ENCODE data around the gene APOO.

APOO gene

DNA sequence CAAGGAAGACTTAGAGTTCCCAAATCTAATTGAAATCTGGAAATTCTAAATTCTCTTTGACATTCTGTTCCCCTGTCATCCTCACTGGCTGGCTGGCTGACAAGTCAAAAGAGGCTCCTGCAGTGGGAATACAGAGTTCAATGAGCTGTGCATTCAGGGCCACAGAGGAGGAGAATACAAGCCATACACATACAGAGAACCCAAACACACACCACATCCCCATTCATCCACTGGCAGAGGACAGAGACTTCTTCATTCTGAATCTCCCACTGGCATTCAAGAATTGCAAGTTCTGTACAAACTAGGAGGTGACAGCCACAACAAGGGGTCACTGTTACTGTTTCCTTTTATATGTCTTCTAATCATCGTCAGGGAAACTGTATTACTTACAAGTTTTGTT lies 75.0 kb downstream of the APOO start:
- no peak overlapping the region for H3K4me3 ChIP-seq (ENCODE audit: low read depth, low read length)
- no peak for DNase-seq (ENCODE audit: low read depth)
- TF ChIP-seq, protein P1, sequence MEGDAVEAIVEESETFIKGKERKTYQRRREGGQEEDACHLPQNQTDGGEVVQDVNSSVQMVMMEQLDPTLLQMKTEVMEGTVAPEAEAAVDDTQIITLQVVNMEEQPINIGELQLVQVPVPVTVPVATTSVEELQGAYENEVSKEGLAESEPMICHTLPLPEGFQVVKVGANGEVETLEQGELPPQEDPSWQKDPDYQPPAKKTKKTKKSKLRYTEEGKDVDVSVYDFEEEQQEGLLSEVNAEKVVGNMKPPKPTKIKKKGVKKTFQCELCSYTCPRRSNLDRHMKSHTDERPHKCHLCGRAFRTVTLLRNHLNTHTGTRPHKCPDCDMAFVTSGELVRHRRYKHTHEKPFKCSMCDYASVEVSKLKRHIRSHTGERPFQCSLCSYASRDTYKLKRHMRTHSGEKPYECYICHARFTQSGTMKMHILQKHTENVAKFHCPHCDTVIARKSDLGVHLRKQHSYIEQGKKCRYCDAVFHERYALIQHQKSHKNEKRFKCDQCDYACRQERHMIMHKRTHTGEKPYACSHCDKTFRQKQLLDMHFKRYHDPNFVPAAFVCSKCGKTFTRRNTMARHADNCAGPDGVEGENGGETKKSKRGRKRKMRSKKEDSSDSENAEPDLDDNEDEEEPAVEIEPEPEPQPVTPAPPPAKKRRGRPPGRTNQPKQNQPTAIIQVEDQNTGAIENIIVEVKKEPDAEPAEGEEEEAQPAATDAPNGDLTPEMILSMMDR (IDR thresholded peaks at IDR 0.05; ENCODE audit: control insufficient read depth, extremely low read depth, insufficient read depth): no peak

DNA sequence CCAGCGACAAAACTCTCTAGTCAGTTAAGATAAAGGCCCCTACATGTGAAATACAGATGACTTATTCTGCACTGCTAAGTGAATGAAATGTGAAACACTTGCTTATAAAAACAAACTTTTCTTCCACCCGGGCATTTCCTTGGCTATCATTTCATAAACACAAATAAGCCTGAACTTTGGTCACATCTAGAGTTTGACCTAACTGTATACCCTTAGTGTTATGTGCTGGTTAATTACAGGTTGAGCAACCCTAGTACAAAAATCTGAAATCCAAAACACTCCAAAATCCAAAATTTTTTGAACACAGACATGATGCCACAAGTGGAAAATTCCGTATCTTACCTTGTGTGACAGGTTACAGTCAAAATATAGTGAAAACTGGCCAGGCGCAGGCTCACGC lies 78.9 kb downstream of the APOO start:
- no peak for DNase-seq (ENCODE audit: low read depth)
- TF ChIP-seq, protein P1 (IDR thresholded peaks at IDR 0.05; ENCODE audit: control insufficient read depth, extremely low read depth, insufficient read depth): no peak
- H3K4me3 ChIP-seq (ENCODE audit: low read depth, low read length): no peak overlapping the region

DNA sequence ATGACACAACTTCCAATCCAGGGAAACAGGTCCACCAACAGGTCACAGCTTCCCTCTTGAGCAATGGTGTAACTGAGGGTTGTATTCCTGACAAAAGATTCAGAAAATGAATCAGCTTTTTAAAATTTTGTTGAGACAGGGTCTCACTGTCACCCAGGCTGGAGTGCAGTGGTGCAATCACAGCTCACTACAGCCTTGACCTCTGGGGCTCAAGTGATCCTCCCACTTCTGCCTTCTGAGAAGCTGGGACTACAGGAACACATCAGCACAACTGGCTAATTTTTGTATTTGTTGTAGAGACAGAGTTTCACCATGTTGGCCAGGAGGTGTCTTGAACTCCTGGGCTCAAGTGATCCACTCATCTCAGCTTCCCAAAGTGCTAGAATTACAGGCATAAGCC lies 81.1 kb downstream of the APOO start:
- TF ChIP-seq, protein P1 (IDR thresholded peaks at IDR 0.05; ENCODE audit: control insufficient read depth, extremely low read depth, insufficient read depth): no peak
- DNase-seq (ENCODE audit: low read depth): no peak
- no peak overlapping the region for H3K4me3 ChIP-seq (ENCODE audit: low read depth, low read length)

DNA sequence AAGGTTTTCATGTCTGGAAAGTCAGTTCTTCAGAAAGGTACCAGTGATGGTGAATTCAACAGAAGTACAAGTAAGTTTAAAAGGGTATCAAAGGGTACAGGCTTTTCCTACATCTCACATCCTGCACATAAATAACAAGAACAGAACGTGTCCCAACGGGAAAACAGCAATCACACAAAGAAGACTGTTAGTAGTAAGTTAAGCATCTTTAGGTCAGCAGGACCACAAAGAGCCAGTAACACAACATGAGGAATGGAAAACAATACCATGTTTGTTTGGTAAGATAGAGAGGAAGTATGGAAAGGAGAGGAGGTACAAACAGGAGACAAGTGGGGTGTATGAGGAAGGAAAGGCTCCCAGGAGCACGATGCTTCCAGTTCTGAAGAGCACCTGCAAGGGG lies 81.5 kb downstream of the APOO start:
- no peak for DNase-seq (ENCODE audit: low read depth)
- TF ChIP-seq, protein P1 (IDR thresholded peaks at IDR 0.05; ENCODE audit: control insufficient read depth, extremely low read depth, insufficient read depth): no peak
- no peak overlapping the region for H3K4me3 ChIP-seq (ENCODE audit: low read depth, low read length)

DNA sequence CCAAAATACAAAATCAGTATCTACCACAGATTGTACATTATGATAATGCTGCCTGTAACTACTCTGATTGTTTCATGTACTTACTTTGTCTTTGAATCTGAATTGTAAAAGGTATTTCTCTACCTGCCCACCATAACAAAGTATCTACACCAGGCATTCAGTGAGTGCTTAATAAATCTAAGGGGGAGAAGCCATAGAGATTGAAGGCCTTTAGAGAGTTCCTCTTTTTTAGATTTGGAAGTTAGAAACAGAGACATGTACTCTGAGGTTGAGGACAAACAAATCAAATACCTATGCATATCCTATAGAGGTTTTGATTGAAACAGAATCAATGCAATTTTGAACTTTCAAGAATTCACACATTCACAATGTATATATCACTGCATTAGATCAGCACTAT lies 82.1 kb downstream of the APOO start:
- H3K4me3 ChIP-seq (ENCODE audit: low read depth, low read length): no peak overlapping the region

DNA sequence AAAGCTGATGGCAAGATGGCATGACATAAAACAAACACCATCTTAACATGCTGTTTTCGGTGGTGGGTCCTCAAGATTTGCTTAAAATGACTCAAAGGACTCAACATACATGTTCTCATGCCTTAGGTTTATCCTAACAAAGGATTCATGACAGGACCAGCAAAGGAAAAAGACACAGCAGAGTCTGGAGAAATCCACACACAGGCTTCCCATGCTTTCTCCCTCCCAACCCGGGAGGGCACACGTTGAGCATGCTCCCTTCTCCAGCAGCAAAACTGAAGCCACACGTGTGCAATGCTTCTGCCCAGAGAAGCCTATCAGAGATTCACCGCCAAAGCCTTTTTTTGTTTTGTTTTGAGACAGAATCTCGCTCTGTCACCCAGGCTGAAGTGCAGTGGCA lies 84.9 kb downstream of the APOO start:
- no peak for DNase-seq (ENCODE audit: low read depth)
- no peak overlapping the region for H3K4me3 ChIP-seq (ENCODE audit: low read depth, low read length)
- TF ChIP-seq, protein P1 (IDR thresholded peaks at IDR 0.05; ENCODE audit: control insufficient read depth, extremely low read depth, insufficient read depth): no peak

More for the DNA sequence above, 82.1 kb downstream of the APOO start:
- TF ChIP-seq, protein P1 (IDR thresholded peaks at IDR 0.05; ENCODE audit: control insufficient read depth, extremely low read depth, insufficient read depth): no peak
- no peak for DNase-seq (ENCODE audit: low read depth)

DNA sequence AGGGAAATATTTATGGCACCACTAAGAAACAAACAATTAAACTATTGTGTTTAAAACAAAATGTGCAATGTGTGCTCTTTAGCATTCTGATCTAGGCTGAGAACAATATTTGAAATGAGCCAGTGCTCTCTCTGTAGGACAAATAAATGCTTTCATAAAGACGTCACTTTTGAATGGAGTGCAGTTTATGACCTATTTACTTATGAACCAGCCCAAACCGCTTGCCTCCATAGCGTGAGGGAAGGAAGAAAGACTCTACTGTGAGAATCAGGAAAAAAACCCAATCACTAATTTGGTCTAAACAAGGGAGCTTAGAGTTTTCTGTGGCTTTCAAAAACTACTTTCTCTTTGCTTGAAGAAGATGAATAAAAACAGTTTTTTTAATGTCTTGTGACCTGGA lies 85.3 kb downstream of the APOO start:
- DNase-seq (ENCODE audit: low read depth): peak; percentile 66
- H3K4me3 ChIP-seq (ENCODE audit: low read depth, low read length): no peak overlapping the region
- TF ChIP-seq, protein P1 (IDR thresholded peaks at IDR 0.05; ENCODE audit: control insufficient read depth, extremely low read depth, insufficient read depth): no peak
